ENCODE data around the gene ARHGEF7.

Gene ARHGEF7

DNA sequence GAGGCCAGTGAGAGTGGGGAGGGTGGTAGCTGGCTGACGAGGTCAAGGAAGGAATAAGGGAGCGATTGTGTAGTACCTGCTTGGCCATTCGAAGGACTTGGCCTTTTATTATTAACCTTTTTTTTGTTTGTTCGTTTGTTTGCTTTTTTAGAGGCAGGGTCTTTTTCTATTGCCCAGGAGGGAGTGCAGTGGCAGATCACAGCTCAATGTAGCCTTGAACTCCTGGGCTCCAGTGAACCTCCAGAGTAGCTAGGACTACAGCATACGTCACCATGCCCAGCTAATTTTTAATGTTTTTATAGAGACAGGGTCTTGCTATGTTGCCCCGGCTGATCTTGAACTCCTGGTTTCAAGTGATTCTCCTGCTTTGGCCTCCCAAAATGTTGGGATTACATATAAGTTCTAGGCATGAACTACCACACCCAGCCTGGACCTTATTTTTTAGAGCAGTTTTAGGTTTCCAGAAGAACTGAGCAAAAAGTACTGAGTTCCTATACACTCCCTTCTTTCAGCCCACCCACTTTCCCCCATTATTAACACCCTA is 25.5 kb downstream of the ARHGEF7 start:
- no peak for DNase-seq

DNA sequence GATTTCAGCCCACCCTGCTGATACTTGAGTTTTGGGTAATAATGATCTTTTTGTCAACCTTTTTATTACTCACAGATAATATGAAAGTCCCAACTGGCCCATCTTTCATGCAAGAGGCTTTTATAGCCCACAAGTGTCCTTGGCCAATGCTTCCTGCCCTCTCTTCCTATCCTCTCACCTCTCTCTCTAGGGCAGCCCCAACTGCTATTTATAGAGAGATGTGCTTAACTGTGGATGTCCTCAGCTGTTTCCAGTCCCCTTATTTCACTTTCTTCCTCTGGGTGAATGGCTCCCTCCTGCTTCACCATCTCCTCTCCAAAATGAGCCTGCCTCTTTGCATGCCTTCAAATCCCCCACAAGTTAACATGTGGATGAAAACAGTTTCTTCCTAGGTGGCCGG is 27.4 kb downstream of the ARHGEF7 start:
- DNase-seq = no peak

DNA sequence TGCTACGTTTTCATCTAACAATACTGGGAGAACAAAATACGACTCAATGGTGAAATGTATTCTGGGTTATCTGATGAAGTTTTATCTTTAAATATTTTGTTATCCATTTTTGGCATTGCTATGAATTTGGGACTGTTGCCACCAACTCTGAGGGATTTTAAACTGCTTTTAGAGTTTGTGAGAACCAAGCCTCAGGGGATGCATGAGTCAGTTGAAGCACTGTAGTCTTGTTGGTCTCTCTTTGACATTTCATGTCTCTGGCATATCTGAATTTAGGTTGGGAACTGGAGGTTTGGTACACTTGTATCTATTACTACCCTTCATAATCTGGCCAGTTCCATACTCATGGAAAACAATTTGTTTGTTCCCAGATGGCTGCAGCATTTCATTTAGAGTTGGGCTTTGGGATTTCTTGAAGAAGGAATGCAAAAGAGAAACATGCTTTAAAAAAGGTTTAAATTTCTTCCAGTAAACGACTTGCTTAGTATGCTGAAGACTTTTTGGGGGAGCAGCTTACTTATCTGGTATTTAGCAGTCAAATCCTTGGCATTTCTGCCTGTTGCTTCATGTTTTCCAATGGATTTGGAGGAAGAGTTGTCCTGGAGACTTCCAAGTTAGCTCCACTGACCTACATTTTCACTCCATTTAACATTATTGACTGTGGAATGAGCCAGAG is 28.9 kb downstream of the ARHGEF7 start:
- no peak for DNase-seq

DNA sequence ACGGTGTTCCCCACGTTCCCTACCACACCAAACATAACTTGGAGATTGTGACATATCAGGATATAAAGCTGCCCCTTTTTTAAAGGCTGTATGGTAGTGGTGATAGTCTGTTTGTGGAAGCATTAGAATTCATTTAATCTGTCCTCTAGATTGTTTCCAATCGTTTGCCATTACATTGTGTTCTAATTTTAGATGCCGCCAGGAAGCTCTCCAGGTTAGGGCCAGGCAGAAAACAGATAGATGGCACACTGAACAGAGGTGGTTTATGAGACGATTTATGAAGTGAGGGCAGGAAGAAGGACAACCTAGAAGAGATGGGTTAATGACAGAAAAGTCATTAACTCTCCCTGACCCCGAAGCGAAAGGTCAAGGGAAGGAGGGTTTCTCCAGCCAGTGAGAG is 30.0 kb downstream of the ARHGEF7 start:
- no peak for DNase-seq

DNA sequence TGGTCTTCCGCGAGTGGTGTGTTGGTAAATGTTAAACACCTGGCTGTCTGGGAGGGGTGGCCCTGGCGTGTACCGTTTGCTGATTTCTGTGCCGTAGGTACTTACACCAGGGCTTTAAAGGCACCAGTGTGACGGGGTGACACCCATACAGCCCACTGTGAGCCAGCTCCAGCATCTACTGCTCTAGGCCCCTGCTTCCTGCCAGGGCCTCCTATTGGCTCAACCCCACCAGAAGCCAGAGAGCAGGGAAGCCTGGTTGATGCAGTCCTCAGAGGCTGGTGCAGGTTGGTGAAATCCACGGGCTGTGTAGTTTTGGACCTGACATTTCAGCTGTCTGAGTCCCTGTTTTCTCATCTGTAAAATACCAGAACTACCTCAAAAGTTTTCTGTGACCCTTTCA is 30.4 kb downstream of the ARHGEF7 start:
- no peak for DNase-seq

DNA sequence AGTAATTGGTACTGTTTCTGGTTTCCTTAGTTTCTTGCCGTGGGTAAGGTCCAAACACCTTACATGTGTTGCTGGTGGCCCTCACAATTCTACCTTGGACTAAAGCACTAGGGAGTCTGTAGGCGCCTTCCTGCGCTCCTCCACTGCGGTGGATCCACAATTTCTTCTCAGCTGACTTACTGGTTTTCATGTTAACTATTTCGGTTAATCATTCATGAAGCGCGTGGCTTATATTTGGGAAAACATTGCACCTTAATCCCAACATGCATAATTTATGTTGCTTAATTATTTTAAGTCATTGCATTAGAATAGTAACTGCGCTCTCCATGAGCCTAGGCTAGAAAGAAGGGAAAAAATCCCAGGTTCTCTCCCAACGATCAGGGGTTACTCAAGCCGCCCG is 37.7 kb downstream of the ARHGEF7 start:
- DNase-seq = no peak

DNA sequence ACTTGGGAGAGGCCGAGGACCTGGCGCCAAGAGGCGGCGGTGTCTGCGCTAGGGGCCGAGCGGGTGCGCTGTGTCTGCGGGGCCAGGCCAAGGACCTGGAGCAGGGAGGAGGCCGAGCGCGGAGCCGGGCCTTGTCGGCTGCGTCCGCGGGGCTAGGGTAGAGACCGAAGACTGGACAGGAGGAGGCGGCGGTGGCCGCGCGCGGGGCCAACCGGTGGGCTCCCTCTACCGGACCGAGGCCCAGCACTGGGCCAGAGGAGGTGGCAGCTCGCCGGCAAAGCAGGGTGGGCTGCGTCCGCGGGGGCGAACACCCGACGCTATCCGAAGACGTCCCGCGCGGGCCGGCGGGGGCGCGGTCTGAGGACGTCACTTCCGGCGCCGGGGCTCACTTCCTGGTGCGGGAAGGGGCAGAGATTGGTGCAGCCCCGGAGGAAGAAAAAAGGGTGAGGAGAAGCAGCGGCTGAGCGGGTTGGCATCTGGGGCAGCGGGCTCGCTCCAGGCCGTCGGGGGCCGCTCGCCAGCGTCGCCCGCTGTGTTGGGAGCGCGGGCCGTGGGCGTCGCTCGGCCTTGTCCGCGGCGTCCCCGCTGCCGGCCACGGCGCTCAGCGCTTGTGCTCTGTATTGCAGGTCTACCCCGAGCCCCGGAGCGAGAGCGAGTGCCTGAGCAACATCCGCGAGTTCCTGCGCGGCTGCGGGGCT is 38.3 kb downstream of the ARHGEF7 start:
- DNase-seq = peak; percentile 1 to 44

DNA sequence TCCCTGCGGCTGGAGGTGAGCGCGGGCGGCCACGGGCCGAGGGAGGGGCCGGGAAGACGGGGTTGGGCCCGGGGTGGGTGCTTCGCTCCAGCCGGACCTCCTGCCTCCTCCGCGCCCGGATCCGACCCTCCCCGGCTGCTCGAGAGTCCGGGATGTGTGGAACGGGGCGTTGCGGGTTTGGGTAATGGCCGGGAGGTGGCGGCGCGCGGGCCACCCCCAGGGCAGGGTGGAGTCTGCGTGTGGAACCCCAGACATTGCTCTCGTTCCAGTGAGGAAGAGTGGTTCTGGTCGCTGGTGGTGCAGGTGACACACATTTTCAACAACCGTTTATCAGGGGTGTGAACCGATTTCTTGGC is 38.8 kb downstream of the ARHGEF7 start:
- no peak for DNase-seq

DNA sequence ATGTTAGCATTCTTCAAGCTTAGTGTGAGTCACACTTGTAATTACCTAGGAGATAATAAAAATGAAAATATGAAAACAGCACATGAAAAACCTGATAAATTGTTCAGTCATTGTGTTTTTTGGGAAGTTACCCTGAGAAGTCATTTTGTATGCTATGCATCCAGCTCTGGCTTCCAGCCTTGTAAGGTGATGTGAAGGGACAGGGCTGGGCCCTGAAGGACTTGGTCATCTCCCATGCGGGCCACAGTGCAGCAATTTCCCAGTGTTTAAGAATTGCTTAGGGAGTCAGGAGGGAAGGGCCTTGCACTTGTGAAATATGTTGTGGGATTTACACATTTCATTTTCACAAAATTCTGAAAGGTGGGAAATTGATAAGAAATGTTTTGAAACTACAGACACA is 41.3 kb downstream of the ARHGEF7 start:
- no peak for DNase-seq

DNA sequence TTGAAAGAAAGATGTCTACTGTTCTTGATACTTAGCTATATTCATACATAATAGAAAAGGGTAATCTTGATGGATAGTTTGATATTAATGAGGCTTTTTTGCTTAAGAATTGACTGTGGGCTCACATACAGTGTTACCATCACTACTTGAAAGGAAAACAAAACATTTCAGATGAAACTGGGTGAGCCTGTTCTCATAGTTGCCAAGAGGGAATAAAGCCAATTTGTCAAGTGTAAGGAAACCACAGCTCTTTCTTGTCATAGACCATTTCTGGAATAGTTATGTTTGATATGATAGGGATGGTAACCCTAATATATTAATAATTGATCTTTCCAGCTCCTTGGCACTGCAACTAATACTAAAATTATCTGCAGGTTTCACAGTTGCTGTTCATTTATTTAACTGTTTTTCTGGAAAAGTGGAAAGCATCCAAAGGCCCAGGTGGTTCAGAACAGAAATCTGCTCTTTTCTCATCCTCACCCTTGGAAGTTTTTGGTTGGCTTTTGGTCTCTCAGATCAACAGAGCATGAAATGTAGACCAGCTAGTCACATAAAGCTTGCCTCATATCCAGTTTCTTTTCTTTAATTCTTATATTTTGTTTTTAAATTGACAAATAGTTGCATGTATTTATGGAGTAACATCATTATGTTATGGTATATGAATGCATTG is 43.2 kb downstream of the ARHGEF7 start:
- DNase-seq = peak in 1 of 2 experiments; percentile 69

DNA sequence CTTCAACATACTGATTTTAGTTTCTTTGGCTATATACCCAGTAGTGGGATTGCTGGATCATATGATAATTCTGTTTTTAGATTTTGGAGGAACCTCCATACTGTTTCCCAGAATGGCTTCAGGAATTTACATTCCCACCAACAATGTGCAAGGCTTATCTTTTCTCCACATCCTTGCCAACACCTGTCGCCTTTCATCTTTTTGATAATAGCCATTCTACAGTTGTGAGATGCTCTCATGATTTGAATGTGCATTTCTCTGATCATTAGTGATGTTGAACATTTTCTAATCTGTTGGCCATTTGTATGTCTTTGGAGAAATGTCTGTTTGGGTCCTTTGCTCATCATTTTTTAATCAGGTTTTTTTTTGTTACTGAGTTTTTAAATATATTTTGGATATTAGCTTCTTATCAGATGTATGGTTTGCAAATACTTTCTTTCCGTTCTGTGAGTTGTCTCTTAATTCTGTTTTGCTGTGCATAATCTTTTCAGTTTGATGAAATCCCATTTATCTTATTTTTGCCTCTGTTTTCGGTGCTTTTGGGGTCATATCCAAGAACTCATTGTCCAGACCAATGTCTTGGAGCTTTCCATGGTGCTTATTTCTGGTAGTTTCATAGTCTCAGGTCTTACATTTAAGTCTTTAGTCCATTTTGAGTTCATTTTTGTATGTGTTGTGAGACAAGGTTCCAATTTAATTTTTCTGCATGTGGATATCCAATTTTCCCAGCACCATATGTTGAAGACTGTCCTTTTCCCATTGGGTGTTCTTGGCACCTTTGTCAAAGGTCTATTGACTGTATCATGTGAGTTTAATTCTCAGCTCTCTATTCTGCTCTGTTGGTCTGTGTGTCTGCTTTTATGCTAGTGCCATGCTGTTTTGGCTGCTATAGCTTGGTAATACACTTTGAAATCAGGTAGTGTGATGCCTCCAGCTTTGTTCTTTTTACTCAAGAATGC is 44.5 kb downstream of the ARHGEF7 start:
- DNase-seq = no peak

DNA sequence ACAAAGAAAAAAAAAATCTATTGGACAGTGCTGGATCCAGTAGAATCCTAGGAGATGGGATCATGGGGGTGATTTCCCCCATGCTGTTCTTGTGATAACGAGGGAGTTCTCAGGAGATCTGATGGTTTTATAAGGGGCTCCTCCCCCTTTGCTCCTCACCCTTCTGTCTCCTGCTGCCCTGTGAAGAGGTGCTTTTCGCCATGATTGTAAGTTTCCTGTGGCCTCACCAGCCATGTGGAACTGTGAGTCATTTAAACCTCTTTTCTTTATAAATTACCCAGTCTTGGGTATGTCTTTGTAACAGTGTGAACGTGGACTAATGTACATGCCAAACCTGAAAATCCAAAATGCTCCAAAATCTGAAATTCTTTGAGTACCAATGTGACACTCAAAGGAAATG is 45.5 kb downstream of the ARHGEF7 start:
- no peak for DNase-seq

DNA sequence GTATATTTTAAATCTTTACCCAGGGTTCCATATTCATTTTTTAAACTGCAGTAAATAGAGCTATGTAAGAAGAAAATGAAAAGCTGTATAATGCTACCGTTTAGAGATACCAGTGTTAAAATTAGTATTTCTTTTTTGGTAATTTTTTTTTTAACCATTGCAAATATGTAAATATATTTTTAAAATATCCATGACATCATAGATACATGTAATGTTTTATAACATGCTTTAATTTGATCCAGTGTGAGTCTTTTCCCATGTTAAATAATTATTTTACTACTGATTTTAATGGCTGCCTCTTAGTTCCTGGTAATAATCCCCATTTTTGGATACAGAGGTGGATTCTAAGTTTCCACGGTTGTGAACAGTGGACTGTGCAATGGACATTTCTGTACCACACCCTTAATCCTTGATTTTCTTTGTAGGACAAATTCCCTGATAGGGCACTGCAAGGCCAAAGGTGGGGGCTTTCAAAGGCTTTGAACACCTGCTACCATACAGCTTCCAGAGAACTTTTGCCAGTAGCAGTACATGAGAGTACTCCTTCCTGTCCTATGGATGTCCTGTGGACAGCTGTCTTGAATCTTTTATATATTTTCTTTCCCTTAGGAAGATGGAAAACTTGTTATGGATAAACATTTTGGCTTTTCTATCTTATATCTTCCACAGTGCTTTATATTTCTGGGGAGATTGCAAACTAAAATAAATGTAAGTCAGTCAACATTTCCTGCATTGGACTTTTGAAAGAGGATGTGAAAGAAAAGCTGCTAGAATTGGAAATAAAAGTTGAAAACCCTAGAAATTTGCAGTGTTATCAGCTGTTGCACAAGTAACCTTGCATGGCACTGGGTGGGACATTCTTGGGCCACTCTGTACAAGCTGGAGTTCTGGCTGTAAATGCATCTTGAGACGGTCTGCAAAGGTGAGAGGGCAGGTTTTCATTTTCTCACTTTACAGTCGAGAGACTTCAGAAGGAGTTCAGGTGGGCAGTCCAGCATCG is 46.8 kb downstream of the ARHGEF7 start:
- DNase-seq = no peak

DNA sequence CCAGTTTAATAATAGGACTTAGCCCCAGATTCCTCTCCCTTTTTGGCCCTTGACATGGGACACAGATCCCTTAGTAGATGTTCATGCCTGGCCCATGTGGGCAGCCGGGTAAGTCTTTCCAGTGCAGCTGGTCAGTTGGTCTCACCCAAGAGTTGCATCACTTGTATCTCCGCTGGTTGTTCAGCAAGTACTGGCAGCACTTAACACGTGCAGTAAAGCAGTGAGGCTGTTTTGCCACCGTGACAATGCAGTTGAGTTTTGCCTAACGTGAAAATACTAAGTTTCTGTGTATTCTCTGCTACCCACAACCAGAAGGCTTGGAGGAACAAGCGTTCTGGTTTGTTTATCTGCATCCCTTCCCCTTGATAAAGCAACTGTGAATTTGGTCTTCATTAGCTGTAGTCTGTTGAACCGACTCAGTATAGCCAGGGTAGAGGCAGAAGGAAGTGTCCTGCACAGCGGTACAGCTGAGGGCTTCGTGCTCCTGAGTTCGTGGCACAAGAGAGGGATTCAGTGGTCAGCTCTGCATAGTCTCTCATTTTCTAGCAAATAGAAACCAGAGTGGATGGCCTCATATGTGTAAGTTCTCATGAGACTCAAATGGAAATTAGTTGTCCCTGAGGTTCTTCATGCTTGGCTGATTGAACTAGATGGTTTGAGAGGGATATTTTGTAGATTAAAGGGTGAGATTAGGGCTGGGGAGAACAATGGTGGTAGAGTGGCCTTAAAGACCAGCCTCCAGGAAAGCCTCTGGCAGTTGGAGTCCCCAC is 50.3 kb downstream of the ARHGEF7 start:
- no peak for DNase-seq

DNA sequence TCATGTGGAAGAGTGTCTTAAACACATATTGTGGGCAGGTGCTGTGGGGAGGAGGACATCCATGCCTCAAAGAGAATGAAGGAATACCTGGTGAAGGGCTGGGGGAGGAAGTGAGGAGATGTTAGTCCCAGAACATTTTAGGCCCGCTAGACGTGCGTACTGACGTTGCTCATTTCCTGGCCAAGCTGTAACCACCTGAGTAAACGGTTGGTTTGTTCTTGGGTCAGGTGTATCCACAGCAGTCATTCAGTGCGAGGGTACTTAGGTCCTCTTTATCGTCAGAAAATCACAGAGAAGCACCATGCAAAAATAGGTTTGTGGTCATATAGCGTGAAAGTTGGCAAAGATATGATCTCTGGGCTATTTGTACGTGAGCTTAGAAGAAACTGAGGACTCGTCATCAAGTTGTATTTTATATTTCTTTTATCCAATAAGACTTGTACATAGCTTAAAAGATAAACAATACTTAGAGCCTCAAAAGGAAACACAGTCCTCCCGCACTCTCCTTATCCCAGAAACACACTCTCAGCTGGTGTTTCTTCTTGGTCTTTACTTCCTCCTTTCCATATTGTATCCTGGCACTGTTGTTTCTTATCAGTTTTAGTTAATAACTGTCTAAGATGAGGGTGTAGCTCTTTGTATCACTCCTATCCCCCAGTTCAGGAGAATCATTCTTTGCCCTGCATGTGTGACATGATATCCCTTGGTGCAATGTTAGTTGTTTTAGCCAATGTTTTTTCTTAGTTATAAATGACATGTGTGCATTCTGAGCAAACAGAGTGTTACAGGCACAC is 52.0 kb downstream of the ARHGEF7 start:
- DNase-seq = no peak

DNA sequence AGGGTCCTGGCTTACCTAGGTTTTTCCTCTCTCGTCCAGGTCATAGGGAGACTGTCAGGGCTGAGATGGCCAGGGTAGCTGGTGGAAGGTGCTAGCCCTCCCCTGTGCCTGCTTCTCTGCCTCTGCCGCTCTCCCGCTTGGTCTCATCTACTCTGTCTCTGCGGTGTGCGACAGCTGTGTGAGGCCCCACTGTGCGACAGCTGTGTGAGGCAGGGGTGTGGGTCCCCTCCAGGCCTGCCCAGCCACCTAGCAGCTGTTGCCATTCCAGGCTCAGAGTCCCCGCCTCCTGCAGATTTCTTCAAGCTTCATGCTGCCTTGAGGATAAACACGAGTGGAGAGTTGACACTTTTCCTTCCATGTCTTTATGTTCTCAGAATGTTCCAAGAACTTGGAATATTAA is 53.0 kb downstream of the ARHGEF7 start:
- no peak for DNase-seq

DNA sequence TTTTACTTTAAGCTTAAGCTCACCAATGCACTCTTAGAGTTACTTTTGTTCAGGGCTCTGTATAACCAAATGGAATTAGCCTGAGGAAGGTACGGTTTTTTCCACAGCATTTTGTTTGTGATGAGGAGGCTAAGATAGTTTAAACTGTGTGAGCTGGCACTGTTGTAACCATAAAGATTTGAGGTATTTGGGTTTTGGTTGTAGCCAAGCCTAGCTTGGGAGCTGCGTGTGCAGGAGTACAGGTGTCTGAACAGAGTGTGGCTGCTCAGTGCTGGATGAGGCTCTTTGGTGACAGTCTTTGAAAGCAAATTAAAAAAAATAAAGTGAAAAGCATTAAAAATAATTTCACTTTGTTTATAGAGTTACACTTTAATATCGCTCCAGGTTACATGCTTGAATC is 56.0 kb downstream of the ARHGEF7 start:
- DNase-seq = no peak

DNA sequence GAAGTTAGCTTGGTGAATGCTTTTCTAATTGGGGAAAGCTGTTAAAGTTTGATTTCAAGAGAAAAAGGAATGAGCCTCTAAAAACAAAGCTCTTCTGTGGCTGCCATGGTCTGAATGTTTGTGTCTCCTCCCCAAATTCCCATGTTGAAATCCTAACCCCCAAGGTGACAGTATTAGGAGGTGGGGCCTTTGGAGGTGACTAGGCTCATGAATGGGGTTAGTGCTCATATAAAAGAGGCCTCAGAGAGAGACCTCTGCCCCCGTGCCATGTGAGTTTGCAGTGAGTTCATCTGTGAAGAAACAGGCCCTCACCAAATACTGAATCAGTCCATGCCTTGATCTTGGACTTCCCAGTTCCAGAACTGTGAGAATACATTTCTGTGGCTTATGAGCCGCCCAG is 56.5 kb downstream of the ARHGEF7 start:
- no peak for DNase-seq

DNA sequence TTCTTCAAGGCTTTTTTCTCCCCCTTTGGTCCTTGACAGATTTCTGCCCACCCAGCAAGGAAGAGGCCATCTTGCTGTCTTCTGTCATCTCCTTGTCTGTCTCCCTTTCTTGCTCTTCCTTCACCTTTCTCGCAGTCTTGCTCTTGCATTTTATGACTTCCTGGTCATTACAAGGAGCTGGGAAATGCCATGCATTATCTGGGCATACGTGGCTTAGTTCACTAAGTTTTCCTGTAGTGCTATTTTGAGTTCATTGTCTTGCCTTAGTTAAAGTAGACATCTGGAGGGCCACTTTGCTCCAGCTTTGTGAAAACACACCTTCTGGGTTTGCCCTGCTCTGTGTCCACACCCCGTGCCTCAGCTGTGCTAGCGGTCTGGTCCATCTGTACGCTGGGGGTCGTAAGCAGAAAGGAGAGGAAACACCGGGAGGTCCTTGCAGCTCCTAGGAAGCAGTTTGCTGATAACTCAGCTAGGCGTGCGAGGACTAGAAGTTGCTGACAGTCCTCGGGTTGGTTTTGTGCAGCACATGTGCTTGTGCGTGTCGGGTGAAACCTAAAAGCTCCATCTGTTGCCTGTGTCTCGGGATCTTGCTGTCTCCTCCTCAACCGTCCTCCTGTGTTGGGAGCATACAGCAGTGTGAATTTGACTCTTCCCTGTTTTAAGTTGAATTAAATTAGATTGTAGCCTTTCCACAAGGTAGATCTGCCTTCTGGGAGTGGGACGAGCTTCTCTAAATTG is 59.4 kb downstream of the ARHGEF7 start:
- no peak for DNase-seq
